Measurements from ENCODE around the gene MAPK1.
"Not testable (repeated sequence)": the region's sequence is repeated elsewhere in the genome, so short reads cannot be mapped to it uniquely, and the experiment has no call there.

The MAPK1 gene

DNA sequence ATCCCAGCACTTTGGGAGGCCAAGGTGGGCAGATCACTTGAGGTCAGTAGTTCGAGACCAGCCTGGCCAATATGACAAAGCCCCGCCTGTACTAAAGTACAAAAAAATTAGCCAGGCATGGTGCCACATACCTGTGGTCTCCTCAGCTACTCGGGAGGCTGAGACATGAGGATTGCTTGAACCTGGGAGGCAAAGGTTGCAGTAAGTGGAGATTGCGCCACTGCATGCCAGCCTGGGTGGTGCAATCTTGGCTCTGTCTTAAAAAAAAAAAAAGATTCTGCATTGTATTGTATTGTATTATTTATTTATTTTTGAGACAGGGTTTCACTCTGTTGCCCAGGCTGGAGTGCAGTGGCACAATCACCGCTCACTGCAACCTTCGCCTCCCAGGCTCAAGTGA, 122.5 kb downstream of the MAPK1 start:
- not testable (repeated sequence) for DNase-seq

DNA sequence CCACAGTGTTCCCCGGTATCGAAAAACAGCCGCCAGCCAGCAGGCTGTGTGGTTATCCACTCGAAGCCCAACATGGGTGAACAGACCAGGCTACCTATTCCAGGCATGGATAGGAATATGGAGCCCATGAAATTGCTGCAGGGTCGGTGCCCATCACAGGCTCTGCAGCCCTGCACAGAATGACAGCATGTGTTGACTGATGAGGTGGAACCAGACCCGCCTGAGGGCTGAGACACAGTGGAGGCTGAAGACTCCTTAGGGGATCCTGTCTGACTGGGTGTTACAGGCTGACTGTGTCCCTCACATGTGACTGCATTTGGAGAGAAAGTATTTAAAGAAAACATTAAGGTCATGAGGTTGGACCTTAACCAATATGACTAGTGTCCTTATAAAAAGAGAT, 125.7 kb downstream of the MAPK1 start:
- DNase-seq, result no peak

DNA sequence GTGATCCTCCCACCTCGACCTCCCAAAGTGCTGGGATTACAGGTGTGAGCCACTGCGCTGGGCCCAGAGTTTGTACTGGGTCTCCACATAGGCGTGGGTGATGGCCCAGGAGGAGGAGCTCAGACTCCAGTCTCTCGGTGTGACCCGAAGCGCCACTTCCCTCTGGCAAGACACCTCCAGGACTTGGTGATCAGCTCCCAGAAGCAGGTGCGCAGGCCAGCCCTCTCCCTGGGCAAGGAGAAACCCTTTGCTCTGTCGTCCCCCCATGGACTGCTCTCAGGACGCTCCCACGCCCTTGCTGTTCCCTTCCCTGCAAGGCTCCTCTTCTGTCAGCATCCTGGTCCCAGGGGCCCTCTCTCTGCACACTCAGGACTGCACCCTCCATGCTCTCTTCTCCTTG, 126.4 kb downstream of the MAPK1 start:
- no peak for DNase-seq

DNA sequence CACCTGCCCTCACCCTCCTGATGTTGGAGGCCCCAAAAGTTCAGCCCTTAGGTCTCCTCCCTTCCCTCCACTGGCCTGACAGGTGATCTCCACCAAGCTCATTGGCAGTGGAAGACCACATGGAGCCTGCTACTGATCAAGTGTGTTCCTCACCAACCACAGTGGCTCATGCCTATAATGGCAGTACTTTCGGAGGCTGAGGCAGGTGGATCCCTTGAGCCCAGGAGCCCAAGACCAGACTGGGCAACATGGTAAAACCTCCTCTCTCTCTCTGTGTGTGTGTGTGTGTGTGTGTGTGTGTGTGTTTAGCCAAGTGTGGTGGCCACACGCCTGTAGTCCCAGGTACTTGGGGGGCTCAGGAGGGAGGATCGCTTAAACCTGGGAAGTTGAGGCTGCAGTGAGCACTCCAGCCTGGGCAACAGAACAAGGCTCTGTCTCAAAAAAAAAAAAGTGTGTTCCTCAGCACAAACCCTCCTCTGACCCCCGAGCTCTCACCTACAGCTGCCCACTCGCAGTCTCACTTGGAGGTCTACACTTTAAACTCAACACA, 127.5 kb downstream of the MAPK1 start:
- DNase-seq, result no peak

DNA sequence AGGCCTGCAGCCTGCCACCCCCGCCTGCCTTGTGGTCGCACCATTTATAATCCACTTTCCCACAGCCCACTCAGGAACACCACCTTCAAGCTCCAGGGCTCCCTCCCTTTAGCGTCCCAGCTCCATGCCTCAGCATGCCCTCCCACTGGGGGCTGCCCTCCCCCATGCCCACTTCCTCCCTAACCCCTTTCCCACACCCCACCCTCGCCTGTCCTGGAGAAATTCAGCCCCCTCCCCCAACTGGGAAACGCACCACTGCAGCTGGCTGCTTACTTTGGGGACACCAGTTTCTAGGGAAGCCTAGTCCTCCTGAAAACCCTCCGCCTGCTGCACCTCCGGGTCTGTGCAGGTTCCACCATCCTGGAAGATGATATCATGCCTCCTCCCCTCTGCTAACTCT, 128.5 kb downstream of the MAPK1 start:
- DNase-seq, result no peak

DNA sequence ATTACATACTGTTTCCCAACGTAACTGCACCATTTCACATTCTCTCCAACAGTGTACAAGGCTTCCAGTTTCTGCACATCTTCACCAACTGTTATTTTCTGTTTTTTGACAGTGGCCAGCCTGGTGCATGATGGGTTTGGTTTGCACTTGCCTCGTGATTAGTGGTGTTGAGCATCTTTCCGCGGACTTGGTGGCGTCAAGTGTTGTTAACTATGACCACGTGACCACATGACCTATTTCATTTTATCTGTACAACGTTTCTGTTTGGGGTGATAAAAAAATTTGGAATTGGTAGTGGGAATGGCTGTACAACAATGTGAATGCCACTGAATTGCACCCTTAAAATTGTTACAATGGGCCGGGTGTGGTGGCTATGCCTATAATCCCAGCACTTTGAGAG, 129.4 kb downstream of the MAPK1 start:
- DNase-seq, result no peak

DNA sequence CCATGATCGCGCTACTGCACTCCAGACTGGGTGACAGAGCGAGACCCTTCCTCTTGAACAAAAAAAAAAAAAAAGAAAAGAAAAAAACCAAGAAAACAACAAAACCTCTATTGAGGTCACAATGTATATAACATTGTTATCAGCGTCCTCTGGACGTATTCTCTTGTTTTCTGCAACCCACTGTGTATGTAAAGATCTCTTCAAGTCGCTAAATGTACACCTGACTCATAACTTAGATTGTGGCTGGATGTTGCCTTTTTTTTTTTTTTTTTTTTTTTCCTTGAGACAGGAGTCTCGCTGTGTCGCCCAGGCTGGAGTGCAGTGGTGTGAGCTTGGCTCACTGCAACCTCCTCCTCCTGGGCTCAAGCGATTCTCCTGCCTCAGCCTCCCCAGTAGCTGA, 130.5 kb downstream of the MAPK1 start:
- no peak for DNase-seq

DNA sequence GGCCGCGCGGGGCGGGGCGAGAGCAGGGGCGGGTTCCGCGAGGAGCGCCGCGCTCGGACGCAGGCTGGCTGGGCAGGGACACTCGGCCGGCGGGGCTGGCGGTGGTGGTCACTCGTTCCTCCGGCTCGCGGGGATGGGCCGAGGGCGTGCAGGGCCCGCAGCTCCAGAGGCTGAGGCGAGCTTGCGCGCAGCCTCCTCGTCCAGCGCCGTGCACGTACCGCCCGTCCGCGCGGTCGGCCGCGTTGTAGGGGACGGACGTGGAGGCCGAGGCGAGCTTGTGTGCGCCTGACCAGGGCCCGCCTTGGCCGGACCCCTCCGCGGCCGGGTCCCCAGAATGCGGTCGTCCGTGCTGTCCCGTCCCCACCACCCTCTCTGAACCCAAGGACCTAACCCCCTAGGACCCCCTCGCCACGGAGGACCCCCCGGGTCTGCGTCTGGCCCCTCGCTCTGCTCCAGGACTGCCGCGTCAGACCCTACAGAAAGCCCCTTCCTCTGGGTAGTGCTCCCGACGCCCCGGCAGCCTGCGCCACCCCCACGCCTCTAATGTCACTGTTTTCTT, 131.3 kb downstream of the MAPK1 start:
- DNase-seq, result no peak

DNA sequence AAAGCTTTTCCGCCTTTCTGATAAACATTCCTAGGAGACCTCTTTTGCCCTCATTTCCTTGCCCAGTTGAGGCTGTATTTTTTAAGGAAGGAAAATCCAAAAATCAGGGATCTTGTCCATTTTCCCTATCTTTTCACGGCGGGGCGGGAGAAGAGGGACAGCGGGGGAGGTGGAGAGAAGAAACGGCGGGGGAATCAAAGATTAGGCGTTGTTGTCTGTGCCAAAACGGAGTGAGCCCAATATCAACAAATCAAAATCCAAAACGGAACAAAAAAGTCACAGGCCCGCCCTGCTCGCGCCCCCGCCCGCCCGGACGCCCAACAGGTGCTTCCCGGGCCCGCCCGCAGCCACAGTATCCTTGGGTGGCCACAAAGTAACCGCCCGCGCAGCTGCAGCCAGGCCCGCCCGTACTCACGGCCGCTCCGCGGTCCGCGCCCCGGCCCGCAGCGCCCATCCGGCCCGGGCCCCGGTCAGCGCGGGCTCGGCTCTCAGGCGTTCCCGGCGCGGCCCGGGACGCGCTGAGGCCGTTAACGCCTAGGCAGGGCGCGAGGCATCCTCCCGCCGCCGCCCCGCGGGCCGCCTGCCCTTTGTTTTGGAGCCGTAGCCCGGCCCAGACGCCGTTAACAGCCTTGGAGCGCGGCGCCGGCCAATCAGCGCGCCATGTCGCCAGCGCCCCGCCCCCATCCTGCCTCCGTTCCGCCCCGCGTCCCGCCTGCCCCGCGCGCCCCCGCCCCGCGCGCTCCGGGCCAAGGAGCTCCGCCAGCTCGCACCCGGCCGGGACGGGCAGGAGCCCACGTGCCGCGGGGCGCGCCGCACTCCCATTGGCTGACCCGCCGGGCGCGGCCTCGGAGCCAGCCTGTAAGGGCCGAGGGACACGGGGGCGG, 132.0 kb downstream of the MAPK1 start, which contains the start of gene YPEL1:
Gene YPEL1, minus strand, starts transcription at position 595 of the 884 bp plus-strand sequence. CDS start 25,050 bp downstream, outside the sequence.
- DNase-seq, result peak; percentile 96

DNA sequence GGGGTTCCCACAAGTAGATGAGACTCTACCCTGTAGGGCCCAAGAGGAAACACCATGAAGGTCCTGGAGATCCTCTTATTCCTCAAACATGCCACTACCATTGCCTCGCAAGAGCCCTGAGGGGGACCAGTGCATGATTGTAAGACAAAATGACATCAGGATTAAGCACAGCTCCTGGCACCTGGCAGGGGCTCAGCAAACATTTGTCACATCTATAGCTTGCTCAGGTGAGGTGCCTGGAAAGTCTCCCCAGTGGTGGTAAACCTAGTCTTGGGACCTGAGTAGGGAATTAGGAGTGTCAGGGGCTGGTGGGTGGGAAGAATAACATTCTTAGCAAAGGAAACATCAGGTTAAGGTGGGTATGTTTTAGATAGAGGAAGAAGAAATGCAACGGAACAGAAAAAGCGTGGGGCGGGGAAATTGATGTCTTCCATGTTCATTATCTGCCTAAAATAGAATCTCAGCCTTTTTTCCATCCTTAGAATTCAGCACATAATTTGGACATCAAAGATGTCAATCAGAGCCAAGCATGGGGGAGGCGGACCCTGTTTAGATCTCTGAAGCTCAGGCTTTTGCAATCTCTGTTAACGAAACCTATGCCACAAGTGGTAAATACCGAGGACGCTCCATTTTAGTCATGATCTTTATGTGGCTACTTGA, 132.8 kb downstream of the MAPK1 start:
- DNase-seq, result no peak

DNA sequence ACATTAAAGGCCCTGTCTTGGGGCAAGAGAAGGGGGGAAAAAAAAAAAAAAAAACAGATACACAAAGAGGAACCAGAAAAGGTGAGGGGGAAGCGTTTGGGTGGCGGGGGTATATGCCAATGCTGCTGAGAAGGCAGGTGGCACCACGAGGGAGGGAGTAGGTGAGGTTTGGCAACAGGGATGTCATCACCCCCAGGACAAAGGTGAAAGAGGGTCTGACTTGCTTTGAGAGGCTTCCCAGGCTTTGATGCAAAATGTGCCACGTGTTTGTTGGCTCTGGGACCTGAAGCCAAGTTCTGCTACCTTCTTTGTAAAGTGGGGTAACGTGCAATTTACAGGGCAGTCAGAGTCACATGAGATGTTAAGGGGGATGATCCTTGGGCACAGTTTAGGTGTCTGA, 135.9 kb downstream of the MAPK1 start:
- no peak for DNase-seq

DNA sequence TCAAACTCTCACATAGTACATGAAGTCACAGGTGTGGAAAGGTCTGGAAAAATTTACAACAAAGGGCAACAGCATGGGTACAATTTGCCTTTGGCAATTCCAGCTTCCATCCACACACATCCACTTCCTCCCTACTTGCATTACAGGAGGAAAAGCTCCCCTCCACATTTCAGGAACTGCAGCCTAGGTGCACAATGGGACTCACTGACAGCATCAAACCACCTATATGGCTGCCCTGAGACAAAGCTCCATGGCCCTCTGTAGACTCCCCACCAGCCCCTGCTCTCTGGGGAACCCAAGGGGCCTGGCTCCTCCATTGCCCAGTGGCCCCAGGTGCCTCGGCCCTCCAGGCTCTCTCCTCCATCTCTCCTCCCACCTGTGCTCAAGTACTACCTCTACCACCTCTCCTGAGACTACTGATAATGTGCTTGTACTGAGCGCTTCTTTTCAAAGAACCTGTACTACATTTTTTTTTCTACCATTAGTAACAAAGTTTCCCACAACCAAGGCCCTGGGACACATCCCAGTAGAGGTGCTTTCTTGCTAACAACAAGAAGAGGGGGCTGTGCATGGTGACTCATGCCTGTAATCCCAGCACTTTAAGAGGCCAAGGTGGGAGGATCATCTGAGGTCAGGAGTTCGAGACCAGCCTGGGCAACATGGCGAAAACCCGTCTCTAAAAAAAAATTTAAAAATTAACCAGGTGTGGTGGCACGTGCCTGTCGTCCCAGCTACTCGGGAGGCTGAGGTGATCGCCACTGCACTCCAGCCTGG, 136.7 kb downstream of the MAPK1 start:
- no peak for DNase-seq

DNA sequence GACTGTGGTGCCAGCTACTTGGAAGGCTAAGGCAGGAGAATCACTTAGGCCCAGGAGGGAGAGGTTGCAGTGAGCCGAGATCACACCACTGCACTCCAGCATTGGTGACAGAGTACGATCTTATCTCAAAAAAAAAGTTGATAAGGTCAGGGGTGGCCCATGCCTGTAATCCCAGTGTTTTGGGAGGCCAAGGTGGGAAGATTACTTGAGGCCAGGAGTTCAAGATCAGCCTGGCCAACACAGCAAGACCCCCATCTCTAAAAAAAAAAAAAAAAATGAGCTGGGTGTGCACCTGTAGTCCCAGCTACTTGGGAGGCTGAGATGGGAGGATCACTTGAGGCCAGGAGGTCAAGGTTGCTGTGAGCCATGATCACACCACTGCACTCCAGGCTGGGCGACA, 138.3 kb downstream of the MAPK1 start:
- DNase-seq, result not testable (repeated sequence)

DNA sequence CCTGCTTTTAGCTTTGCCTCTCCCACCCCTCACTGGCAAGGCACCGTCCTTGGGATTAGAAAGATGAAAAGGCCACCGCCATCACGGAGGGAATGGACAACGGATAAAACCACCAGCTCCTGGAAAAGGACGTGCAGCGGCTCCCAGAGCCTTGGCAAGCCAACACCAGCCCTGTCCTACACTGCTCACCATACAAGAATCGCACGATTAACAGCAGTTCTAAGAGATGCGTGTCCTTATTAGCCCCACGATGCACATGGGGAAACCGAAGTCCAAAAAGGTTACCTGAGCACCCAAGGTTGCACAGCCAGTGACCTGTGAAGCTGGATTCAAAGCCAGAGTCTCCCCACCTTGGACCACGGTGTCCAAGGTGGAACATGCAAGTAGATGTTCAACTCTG, 139.2 kb downstream of the MAPK1 start:
- no peak for DNase-seq

DNA sequence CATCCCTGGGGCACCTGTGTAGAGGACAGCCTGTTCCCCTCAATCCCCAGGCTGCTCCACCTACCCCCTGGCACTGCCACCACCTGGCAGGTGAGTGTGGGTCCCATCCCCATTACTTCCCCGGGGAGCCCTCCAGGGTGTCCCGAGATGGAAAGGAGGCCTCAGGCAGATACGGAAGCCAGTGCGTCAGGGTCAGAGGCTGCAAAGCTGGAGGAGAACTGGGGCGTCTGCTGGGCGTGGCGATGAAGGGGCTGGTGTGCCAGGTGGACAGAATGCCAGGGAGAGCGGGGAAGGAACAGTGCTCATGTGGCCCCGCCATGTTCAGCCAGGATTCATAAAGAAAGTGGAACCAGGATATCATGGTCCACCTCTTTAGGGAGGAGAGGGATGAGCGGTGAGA, 139.7 kb downstream of the MAPK1 start:
- no peak for DNase-seq

DNA sequence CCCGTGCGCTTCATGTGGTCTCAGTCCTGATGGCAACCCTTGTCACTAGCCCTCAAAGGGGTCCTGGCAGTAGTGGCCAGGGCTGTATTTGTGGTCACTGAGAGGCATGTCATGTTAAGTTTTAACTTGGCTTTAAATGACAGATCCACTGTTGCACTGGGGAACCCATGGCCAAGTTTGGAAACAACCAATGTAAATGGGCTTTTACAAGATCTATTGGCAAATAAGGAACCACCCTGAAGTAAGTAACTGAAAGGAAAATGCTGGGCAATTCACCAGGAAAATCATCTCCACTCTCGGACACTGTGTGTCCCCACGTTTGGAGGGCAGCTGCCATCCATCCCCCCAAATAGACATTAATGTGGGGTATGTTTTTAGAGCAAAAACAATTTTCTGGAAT, 140.3 kb downstream of the MAPK1 start:
- DNase-seq, result no peak

DNA sequence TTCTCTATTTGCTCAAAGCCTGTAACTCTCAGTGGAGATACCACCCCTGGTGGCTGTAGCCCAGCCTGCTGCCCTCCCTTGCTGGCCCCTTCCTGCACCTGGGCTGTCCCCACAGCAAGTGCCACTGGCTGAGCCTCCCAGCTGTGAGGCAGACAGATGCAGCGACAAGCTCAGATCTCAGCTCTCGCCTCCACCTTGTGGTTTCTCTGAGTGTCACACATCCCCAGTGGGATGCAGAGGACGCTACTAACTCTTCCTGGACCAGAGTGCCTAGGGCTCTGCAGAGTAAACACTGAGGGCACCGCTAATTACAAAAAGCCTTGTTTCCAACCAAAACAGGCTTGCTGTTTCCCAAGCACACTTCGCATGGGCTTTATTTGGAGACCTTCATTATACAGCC, 140.8 kb downstream of the MAPK1 start:
- no peak for DNase-seq

DNA sequence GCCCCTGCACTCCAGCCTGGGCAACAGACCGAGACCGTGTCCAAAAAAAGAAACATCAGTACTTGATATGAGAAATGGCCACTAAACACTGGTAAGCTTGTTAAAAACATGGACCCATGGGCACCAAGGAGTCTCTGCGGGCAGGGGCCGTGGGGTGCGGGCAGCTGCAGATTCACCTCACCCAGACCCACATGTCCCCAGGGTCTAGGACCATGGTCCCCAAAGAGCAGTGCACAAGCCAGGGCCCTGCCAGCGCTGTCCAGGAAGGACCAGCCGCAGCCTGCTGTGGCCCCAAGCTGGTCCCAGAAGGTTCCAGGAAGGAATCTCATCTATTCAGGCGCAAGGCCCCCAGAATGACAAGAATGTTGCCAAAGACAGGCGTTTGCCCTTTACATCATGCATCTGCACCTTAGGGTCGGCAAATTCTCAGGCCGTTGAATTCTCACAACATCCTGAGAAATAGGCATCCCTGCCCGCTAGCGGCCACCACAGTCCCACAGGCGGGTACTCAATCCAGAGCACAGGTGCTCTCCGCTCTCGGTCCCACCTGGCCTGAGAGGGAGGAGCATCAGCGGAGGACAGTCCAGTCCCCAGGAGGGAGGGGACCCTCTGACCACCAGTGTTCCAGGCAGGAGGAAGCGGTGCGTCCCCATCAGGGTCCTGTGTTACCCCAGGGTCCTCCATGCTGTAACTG, 141.3 kb downstream of the MAPK1 start:
- no peak for DNase-seq

DNA sequence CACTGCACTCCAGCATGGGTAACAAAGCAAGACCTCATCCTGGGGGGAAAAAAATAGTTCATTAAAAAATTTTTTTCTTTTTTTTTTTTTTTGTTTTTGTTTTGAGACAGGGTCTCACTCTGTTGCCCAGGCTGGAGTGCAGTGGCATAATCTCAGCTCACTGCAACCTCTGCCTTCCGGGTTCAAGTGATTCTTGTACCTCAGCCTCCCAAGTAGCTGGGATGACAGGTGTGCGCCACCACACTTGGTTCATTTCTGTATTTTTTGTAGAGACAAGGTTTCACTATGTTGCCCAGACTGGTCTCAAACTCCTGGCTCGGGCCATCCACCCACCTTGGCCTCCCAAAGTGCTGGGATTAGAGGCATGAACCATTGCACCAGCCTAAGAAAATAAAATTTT, 142.9 kb downstream of the MAPK1 start:
- DNase-seq, result not testable (repeated sequence)

DNA sequence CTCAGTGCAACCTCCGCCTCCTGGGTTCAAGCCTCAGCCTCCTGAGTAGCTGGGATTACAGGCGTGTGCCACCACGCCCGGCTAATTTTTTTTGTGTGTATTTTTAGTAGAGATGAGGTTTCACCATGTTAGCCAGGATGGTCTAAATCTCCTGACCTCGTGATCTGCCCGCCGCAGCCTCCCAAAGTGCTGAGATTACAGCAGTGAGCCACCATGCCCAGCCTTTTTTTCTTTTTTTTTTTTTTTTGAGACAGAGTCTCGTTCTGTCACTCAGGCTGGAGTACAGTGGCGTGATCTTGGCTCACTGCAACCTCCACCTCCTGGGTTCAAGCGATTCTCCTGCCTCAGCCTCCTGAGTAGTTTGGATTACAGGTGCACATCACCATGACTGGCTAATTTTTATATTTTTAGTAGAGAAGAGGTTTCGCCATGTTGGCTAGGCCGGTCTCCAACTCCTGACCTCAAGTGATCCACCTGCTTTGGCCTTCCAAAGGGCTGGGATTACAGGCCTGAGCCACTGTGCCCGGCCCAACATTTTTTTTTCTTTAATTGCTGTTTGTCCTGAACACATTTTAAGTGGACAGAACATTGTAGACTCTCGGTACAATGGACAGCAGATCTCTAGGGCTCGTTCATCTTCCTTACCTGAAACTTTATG, 146.1 kb downstream of the MAPK1 start:
- not testable (repeated sequence) for DNase-seq

DNA sequence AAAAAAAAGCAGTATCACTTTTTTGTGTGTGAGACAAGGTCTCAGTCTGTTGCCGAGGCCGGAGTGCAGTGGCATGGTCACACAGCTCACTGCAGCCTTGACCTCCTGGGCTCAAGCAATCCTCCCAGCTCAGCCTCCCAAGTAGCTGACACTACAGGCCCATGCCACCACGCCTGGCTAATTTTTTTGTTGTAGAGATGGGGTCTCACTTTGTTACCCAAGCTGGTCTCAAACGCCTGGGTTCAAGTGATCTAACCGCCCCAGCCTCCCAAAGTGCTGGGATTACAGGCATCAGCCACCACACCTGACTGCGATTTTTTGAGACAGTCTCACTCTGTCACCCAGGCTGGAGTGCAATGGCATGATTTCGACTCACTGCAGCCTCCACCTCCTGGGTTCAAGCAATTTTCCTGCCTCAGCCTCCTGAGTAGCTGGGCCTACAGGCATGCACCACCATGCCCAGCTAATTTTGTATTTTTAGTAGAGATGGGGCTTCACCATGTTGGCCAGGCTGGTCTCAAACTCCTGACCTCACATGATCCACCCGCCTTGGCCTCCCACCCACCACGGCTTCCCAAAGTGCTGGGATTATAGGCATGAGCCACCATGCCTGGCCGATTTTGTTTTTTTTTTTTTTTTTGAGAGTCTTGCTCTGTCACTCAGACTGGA, 147.1 kb downstream of the MAPK1 start:
- DNase-seq, result not testable (repeated sequence)

All from fibroblast of skin of right quadriceps (primary cell).